HG03103 (cell line): ENCODE results near the gene NRG3.

Experiments used
- ATAC-seq: cut with Tn5 transposase; IDR thresholded peaks from one replicate; pipeline ENCODE4 v1.9.1; 2021; ENCODE audit warnings: low read depth; ENCODE audit not compliant: unreplicated experiment

Gene NRG3

GRCh38 chr10:82866424-82867020, 991.5 kb downstream of the NRG3 start:
- no peak for ATAC-seq

- no peak for ATAC-seq
Observed at GRCh38 chr10:82867056-82867455, 992.1 kb downstream of the NRG3 start.

- ATAC-seq, result no peak
Observed at GRCh38 chr10:82874671-82875070, 999.7 kb downstream of the NRG3 start.

GRCh38 chr10:82880776-82881290, 1005.8 kb downstream of the NRG3 start:
- no peak for ATAC-seq

GRCh38 chr10:82882722-82883121, 1007.7 kb downstream of the NRG3 start:
- no peak for ATAC-seq

GRCh38 chr10:82883603-82884002, 1008.6 kb downstream of the NRG3 start:
- ATAC-seq, result no peak

- no peak for ATAC-seq
Observed at GRCh38 chr10:82887488-82887887, 1012.5 kb downstream of the NRG3 start.

GRCh38 chr10:82888809-82889455, 1013.9 kb downstream of the NRG3 start:
- no peak for ATAC-seq

GRCh38 chr10:82889728-82890127, 1014.7 kb downstream of the NRG3 start:
- no peak for ATAC-seq

- ATAC-seq, result no peak
Observed at GRCh38 chr10:82890573-82890972, 1015.6 kb downstream of the NRG3 start.

GRCh38 chr10:82908096-82908495, 1033.1 kb downstream of the NRG3 start:
- ATAC-seq, result no peak

GRCh38 chr10:82908751-82909150, 1033.8 kb downstream of the NRG3 start:
- no peak for ATAC-seq

- ATAC-seq, result no peak
Observed at GRCh38 chr10:82910301-82910700, 1035.3 kb downstream of the NRG3 start.

- no peak for ATAC-seq
Observed at GRCh38 chr10:82914655-82915136, 1039.7 kb downstream of the NRG3 start.

- ATAC-seq, result no peak
Observed at GRCh38 chr10:82916941-82917340, 1041.9 kb downstream of the NRG3 start.

- ATAC-seq, result no peak
Observed at GRCh38 chr10:82918022-82918421, 1043.0 kb downstream of the NRG3 start.

- ATAC-seq, result no peak
Observed at GRCh38 chr10:82922046-82922445, 1047.1 kb downstream of the NRG3 start.

- no peak for ATAC-seq
Observed at GRCh38 chr10:82922755-82923154, 1047.8 kb downstream of the NRG3 start.

- ATAC-seq, result no peak
Observed at GRCh38 chr10:82924711-82925110, 1049.7 kb downstream of the NRG3 start.

- ATAC-seq, result no peak
Observed at GRCh38 chr10:82925547-82925946, 1050.6 kb downstream of the NRG3 start.

GRCh38 chr10:82932451-82932850, 1057.5 kb downstream of the NRG3 start:
- ATAC-seq, result no peak

GRCh38 chr10:82934429-82934828, 1059.4 kb downstream of the NRG3 start:
- ATAC-seq, result no peak
